Endodermal cell (in vitro differentiated cells): ENCODE results near the gene IRF7. TPM values are rescaled to one million over a fixed set of nuclear protein-coding genes. Genes with fewer than 3 reads are reported as not detected.
A peak's percentile ranks its signal among the peaks of the same experiment; 100 is the strongest.

Experiments
- DNase-seq: peaks from one replicate; pipeline ENCODE4 v3.0.0-alpha.2; 2017
- H3K27ac ChIP-seq: 2 replicates; pipeline ENCODE4 v1.5.1; 2013; ENCODE audit warnings: mild to moderate bottlenecking, low read depth, low read length, moderate library complexity
- H3K27me3 ChIP-seq: 2 replicates; pipeline ENCODE4 v1.6.1; 2013; ENCODE audit warnings: mild to moderate bottlenecking, low read length, moderate library complexity; ENCODE audit not compliant: insufficient read depth, control insufficient read depth, poor library complexity, severe bottlenecking
- H3K36me3 ChIP-seq: 2 replicates; pipeline ENCODE4 v1.7.0; 2013; ENCODE audit warnings: mild to moderate bottlenecking, low read length, moderate library complexity; ENCODE audit not compliant: control insufficient read depth, insufficient read depth
- H3K4me1 ChIP-seq: one replicate; pipeline ENCODE4 v1.7.0; 2013; ENCODE audit warnings: low read length; ENCODE audit not compliant: control insufficient read depth, insufficient read depth
- H3K4me3 ChIP-seq: 2 replicates; pipeline ENCODE4 v1.5.1; 2013; ENCODE audit warnings: mild to moderate bottlenecking, low read length, moderate library complexity
- H3K9ac ChIP-seq: 2 replicates; pipeline ENCODE4 v1.6.1; 2013; ENCODE audit warnings: mild to moderate bottlenecking, low read length, moderate library complexity; ENCODE audit not compliant: poor library complexity, severe bottlenecking; ENCODE audit errors: extremely low read depth
- H3K9me3 ChIP-seq: 2 replicates; pipeline ENCODE4 v1.6.1; 2013; ENCODE audit warnings: mild to moderate bottlenecking, low read length, moderate library complexity; ENCODE audit not compliant: control insufficient read depth
- H3K27ac Mint-ChIP-seq: 2 replicates; pipeline ENCODE4 v1.8.0; 2020; ENCODE audit warnings: mixed read lengths
- H3K27me3 Mint-ChIP-seq: 2 replicates; pipeline ENCODE4 v1.8.0; 2021; ENCODE audit warnings: mild to moderate bottlenecking, mixed read lengths; ENCODE audit not compliant: insufficient read depth
- H3K36me3 Mint-ChIP-seq: 2 replicates; pipeline ENCODE4 v1.8.0; 2020; ENCODE audit warnings: low read depth, mixed read lengths
- H3K4me1 Mint-ChIP-seq: 2 replicates; pipeline ENCODE4 v1.8.0; 2020; ENCODE audit warnings: mixed read lengths
- H3K4me3 Mint-ChIP-seq: 2 replicates; pipeline ENCODE4 v1.8.0; 2020; ENCODE audit warnings: mild to moderate bottlenecking, moderate library complexity, mixed read lengths
- H3K9me3 Mint-ChIP-seq: 2 replicates; pipeline ENCODE4 v1.8.0; 2020; ENCODE audit warnings: mild to moderate bottlenecking, mixed read lengths
- WGBS, 2 experiments: methylation state at CpG; one replicate each; pipeline versions ENCODE4 v1.1.5 to v1.1.7; 2013; ENCODE audit warnings: missing lambda C conversion rate in 2 of 2, mixed read lengths in 1 of 2; ENCODE audit not compliant: insufficient coverage in 1 of 2, insufficient read length in 1 of 2; 5-methylcytosine and 5-hydroxymethylcytosine counted together
- total RNA-seq, 2 donors: library from RNA; stranded (reverse); fragmentation: NEBNext Ultra II Directional in 1 of 2; extraction: Animal tissue kit (Norgen Biotek cat#: 25700) in 1 of 2; gene quantifications; 2 replicates in 1 of 2; 3 replicates in 1 of 2; pipeline ENCODE4 v1.2.1, GENCODE V29; 2021
- TF ChIP-seq, protein P1 (sequence below): fragments of 200-600 bp; sonication (generic); conservative IDR thresholded peaks from 2 replicates; pipeline ENCODE4 v1.5.0; 2021; ENCODE audit warnings: antibody characterized with exemption, mild to moderate bottlenecking

Gene IRF7
- total RNA-seq, 2 donors from 2014 or later, result 9.3 to 16.8 TPM

DNA sequence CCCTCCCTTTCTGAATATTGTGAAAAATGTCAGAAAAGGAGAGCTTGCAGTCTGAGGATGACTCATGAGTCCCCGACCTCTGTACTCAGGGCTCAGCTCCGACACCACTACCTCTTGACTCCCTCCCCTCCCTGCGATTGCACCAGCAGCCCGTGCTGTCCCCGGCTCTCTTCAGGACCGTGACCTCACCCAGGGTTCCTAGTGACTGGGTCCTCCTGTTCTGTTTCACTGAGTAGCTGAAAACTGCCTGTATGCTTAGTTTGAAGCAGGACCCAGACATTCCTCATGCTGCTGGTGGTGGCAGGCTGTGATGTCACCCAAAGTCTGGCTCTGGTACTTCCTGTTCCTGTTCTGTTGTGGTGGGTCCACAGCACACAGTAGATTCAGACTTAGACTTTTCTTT lies 27.8 kb downstream of the IRF7 start:
- no peaks in the 10 kb centered on the region for H3K4me1 ChIP-seq
- H3K36me3 ChIP-seq, result peaks cover 67% of the 10 kb centered on the region
- no peak overlapping the region for H3K9ac ChIP-seq
- Mint-ChIP-seq H3K36me3 (peaks cover 64% of the 10 kb centered on the region), H3K9me3 (no peaks in the 10 kb centered on the region), H3K27ac (peak overlapping the region; percentile 64), H3K4me1 (no peaks in the 10 kb centered on the region), H3K4me3 (no peak overlapping the region), H3K27me3 (no peaks in the 10 kb centered on the region)
- no peaks in the 10 kb centered on the region for H3K27me3 ChIP-seq
- WGBS, 2 experiments, result 85 to 95% methylated on average over 4 to 6 of the region's 6 CpGs
- no peak overlapping the region for H3K4me3 ChIP-seq
- H3K9me3 ChIP-seq, result no peaks in the 10 kb centered on the region
- TF ChIP-seq, protein P1, sequence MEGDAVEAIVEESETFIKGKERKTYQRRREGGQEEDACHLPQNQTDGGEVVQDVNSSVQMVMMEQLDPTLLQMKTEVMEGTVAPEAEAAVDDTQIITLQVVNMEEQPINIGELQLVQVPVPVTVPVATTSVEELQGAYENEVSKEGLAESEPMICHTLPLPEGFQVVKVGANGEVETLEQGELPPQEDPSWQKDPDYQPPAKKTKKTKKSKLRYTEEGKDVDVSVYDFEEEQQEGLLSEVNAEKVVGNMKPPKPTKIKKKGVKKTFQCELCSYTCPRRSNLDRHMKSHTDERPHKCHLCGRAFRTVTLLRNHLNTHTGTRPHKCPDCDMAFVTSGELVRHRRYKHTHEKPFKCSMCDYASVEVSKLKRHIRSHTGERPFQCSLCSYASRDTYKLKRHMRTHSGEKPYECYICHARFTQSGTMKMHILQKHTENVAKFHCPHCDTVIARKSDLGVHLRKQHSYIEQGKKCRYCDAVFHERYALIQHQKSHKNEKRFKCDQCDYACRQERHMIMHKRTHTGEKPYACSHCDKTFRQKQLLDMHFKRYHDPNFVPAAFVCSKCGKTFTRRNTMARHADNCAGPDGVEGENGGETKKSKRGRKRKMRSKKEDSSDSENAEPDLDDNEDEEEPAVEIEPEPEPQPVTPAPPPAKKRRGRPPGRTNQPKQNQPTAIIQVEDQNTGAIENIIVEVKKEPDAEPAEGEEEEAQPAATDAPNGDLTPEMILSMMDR, result no peak
- DNase-seq, result no peak
- no peak overlapping the region for H3K27ac ChIP-seq

- 91 to 95% methylated on average over 7 to 8 of the region's 8 CpGs for WGBS, 2 experiments
- H3K27me3 Mint-ChIP-seq, result no peaks in the 10 kb centered on the region
- Histone ChIP-seq H3K27me3 (no peaks in the 10 kb centered on the region), H3K9me3 (no peaks in the 10 kb centered on the region), H3K9ac (no peak overlapping the region), H3K4me1 (no peaks in the 10 kb centered on the region), H3K4me3 (no peak overlapping the region), H3K27ac (no peak overlapping the region), H3K36me3 (peaks cover 63% of the 10 kb centered on the region)
- no peak for DNase-seq
- peaks cover 60% of the 10 kb centered on the region for H3K36me3 Mint-ChIP-seq
- H3K4me3 Mint-ChIP-seq, result no peak overlapping the region
- no peaks in the 10 kb centered on the region for H3K4me1 Mint-ChIP-seq
- no peaks in the 10 kb centered on the region for H3K9me3 Mint-ChIP-seq
- no peak overlapping the region for H3K27ac Mint-ChIP-seq
- TF ChIP-seq, protein P1, result no peak
Measured at GRCh38 chr11:587546-587945, 28.2 kb downstream of the IRF7 start.

GRCh38 chr11:586376-587316 lies 29.1 kb downstream of the IRF7 start:
- TF ChIP-seq, protein P1, result no peak
- Mint-ChIP-seq H3K27ac (no peak overlapping the region), H3K27me3 (no peaks in the 10 kb centered on the region), H3K4me3 (no peak overlapping the region), H3K36me3 (peaks cover 61% of the 10 kb centered on the region), H3K9me3 (no peaks in the 10 kb centered on the region), H3K4me1 (no peaks in the 10 kb centered on the region)
- Histone ChIP-seq H3K36me3 (peaks cover 70% of the 10 kb centered on the region), H3K27ac (no peak overlapping the region), H3K9me3 (no peaks in the 10 kb centered on the region), H3K4me3 (no peak overlapping the region), H3K9ac (no peak overlapping the region), H3K27me3 (no peaks in the 10 kb centered on the region), H3K4me1 (no peaks in the 10 kb centered on the region)
- no peak for DNase-seq
- 97% methylated on average over 25 to 32 of the region's 32 CpGs for WGBS, 2 experiments
